Panc1 (cell line): Measurements from ENCODE around the gene KRT85. TPM values are rescaled to one million over a fixed set of nuclear protein-coding genes. Genes with fewer than 3 reads are reported as not detected.

Experiments
- ATAC-seq: fragments of 200-7000 bp; cut with Tn5 transposase; 2 replicates; pipeline ENCODE4 v1.9.1; 2020; ENCODE audit warnings: mild to moderate bottlenecking, moderate library complexity
- BruUV-seq: library from RNA; stranded (reverse); fragments of 400-500 nt; replicated peaks from 2 replicates; lab custom pipeline; 2021; lab: Mats Ljungman, UMichigan
- CTCF ChIA-PET: fragments of 300-600 bp; sonication (Branson Sonifier 250); formaldehyde crosslinking; loops from one replicate; lab custom pipeline; 2022; ENCODE audit warnings: antibody characterized with exemption; lab: Charles Lee
- POLR2A ChIA-PET: fragments of 300-600 bp; sonication (Branson Sonifier 250); formaldehyde crosslinking; loops from one replicate; lab custom pipeline; 2022; ENCODE audit warnings: antibody characterized with exemption; lab: Charles Lee
- DNase-seq: peaks from one replicate; pipeline ENCODE4 v3.0.0-alpha.2; 2010; ENCODE audit warnings: low read depth, low spot score
- H3K27ac ChIP-seq: 2 replicates; pipeline ENCODE4 v1.5.1; 2011; ENCODE audit warnings: mild to moderate bottlenecking, low read length, inconsistent platforms
- H3K27me3 ChIP-seq: fragments of 200-500 bp; sonication (Bioruptor generic); 2 replicates; pipeline ENCODE4 v1.6.0; 2014; ENCODE audit warnings: low read length, inconsistent platforms; ENCODE audit not compliant: control insufficient read depth, insufficient read depth
- H3K36me3 ChIP-seq: fragments of 200-500 bp; sonication (Bioruptor generic); 2 replicates; pipeline ENCODE4 v1.5.1; 2014; ENCODE audit warnings: inconsistent platforms, mild to moderate bottlenecking, low read length, moderate library complexity; ENCODE audit not compliant: control insufficient read depth, insufficient read depth
- H3K4me1 ChIP-seq: 2 replicates; pipeline ENCODE4 v1.5.1; 2011; ENCODE audit warnings: inconsistent platforms, mild to moderate bottlenecking, low read length, moderate library complexity; ENCODE audit not compliant: control insufficient read depth, insufficient read depth
- H3K4me3 ChIP-seq, 2 experiments: 2 replicates each; pipeline ENCODE4 v1.5.1; 2011 to 2012; ENCODE audit warnings: low read depth in 2 of 2, low read length in 2 of 2, mild to moderate bottlenecking in 2 of 2, inconsistent platforms in 1 of 2, moderate library complexity in 1 of 2
- H3K9me3 ChIP-seq: fragments of 200-500 bp; sonication (Bioruptor generic); 2 replicates; pipeline ENCODE4 v1.5.1; 2014; ENCODE audit warnings: low read depth, mild to moderate bottlenecking, inconsistent platforms, low read length, moderate library complexity; ENCODE audit not compliant: control insufficient read depth, insufficient read depth
- CTCF ChIP-seq: fragments of 450-650 bp; IDR thresholded peaks from 2 replicates; pipeline ENCODE4 v1.5.1; 2017; ENCODE audit warnings: mild to moderate bottlenecking
- POLR2AphosphoS5 ChIP-seq: IDR thresholded peaks from 2 replicates; pipeline ENCODE4 v1.6.1; 2012; ENCODE audit warnings: mild to moderate bottlenecking, low read depth, low read length, moderate library complexity
- REST ChIP-seq, 2 experiments: IDR thresholded peaks; 2 replicates each; pipeline ENCODE4 v1.6.1; 2011 to 2012; ENCODE audit warnings: low read depth in 2 of 2, control low read depth in 1 of 2, low read length in 1 of 2, mild to moderate bottlenecking in 1 of 2, moderate library complexity in 1 of 2; ENCODE audit not compliant: insufficient read depth in 1 of 2
- SIN3A ChIP-seq: IDR thresholded peaks from 2 replicates; pipeline ENCODE4 v1.6.1; 2012; ENCODE audit warnings: low read depth, mild to moderate bottlenecking, low read length, moderate library complexity, borderline replicate concordance; ENCODE audit not compliant: insufficient read depth
- TCF7L2 ChIP-seq: IDR thresholded peaks from 2 replicates; pipeline ENCODE4 v1.6.1; 2011; ENCODE audit warnings: mild to moderate bottlenecking, low read depth, low read length, inconsistent platforms
- in situ Hi-C: cut with HindIII; loops from 2 replicates; pipeline ENCODE4 v1.10.0; 2016; ENCODE audit warnings: low sequenced_read_pairs, low pct_unique_long_range_greater_than_20kb
- intact Hi-C: fragments of 100-400 bp; cut with micrococcal nuclease; formaldehyde crosslinking; loops from one replicate; pipeline ENCODE4 v1.10.0; 2022; ENCODE audit not compliant: unreplicated experiment
- total RNA-seq: library from RNA; stranded (reverse); gene quantifications from one replicate; pipeline ENCODE4 v1.2.1, GENCODE V29; 2021; ENCODE audit not compliant: unreplicated experiment

KRT85 gene
- total RNA-seq, 1 experiment from 2014 or later, result not detected

GRCh38 chr12:52313926-52314325, 53.4 kb downstream of the KRT85 start:
- Histone ChIP-seq H3K27me3 (no peaks in the 10 kb centered on the region), H3K4me1 (peaks cover 3% of the 10 kb centered on the region), H3K4me3 (no peak overlapping the region), H3K36me3 (no peaks in the 10 kb centered on the region), H3K9me3 (no peaks in the 10 kb centered on the region), H3K27ac (no peak overlapping the region)
- ATAC-seq (no peak), DNase-seq (no peak)
- intact Hi-C loops, result no loop called here
- no TSS peak for BruUV-seq
- TF ChIP-seq REST (IDR thresholded peaks at IDR 0.05; ENCODE audit: insufficient read depth in 1 of 2, low read depth in 2 of 2, low read length in 1 of 2), result no peak
- TF ChIP-seq SIN3A, result no peak
- no peak for TF ChIP-seq TCF7L2
- no peak for TF ChIP-seq CTCF
- TF ChIP-seq POLR2AphosphoS5, result no peak
- in situ Hi-C loops, result no loop called here
- ChIA-PET POLR2A (no interaction called here), CTCF (no interaction called here)

GRCh38 chr12:52313461-52313860, 53.8 kb downstream of the KRT85 start:
- Histone ChIP-seq H3K4me1 (peaks cover 7% of the 10 kb centered on the region), H3K9me3 (no peaks in the 10 kb centered on the region), H3K27me3 (no peaks in the 10 kb centered on the region), H3K36me3 (no peaks in the 10 kb centered on the region), H3K4me3 (no peak overlapping the region), H3K27ac (no peak overlapping the region)
- ChIA-PET CTCF (no interaction called here), POLR2A (no interaction called here)
- BruUV-seq, result no TSS peak
- in situ Hi-C loops (no loop called here), intact Hi-C loops (no loop called here)
- no peak for TF ChIP-seq POLR2AphosphoS5
- no peak for TF ChIP-seq CTCF
- no peak for TF ChIP-seq TCF7L2
- ATAC-seq (no peak), DNase-seq (no peak)
